Measurements from ENCODE around the gene PLEKHG1.

The PLEKHG1 gene

GRCh38 chr6:150589852-150590251 lies 9.8 kb upstream of the PLEKHG1 start:
- no peak for DNase-seq (ENCODE audit: low read depth)

- no peak for DNase-seq (ENCODE audit: low read depth)
Measured at GRCh38 chr6:150590446-150590845, 9.2 kb upstream of the PLEKHG1 start.

GRCh38 chr6:150592377-150592995 lies 7.2 kb upstream of the PLEKHG1 start:
- no peak for DNase-seq (ENCODE audit: low read depth)

- no peak for DNase-seq (ENCODE audit: low read depth)
Measured at GRCh38 chr6:150593119-150593518, 6.6 kb upstream of the PLEKHG1 start.

GRCh38 chr6:150596439-150596838 lies 3.2 kb upstream of the PLEKHG1 start:
- no peak for DNase-seq (ENCODE audit: low read depth)

GRCh38 chr6:150598401-150598800 lies 1.3 kb upstream of the PLEKHG1 start:
- DNase-seq (ENCODE audit: low read depth): no peak

GRCh38 chr6:150598858-150599198 lies 857 bp upstream of the PLEKHG1 start:
- DNase-seq (ENCODE audit: low read depth): no peak

GRCh38 chr6:150600010-150600300 lies 270 bp downstream of the PLEKHG1 start:
- no peak for DNase-seq (ENCODE audit: low read depth)

GRCh38 chr6:150600301-150601017 lies 774 bp downstream of the PLEKHG1 start:
- peak; percentile 40 for DNase-seq (ENCODE audit: low read depth)

- DNase-seq (ENCODE audit: low read depth): no peak
Measured at GRCh38 chr6:150601439-150601838, 1.8 kb downstream of the PLEKHG1 start.

- DNase-seq (ENCODE audit: low read depth): no peak
Measured at GRCh38 chr6:150603176-150603575, 3.5 kb downstream of the PLEKHG1 start.

- DNase-seq (ENCODE audit: low read depth): no peak
Measured at GRCh38 chr6:150604467-150604866, 4.8 kb downstream of the PLEKHG1 start.

GRCh38 chr6:150605333-150605732 lies 5.6 kb downstream of the PLEKHG1 start:
- no peak for DNase-seq (ENCODE audit: low read depth)

GRCh38 chr6:150606168-150606591 lies 6.5 kb downstream of the PLEKHG1 start:
- DNase-seq (ENCODE audit: low read depth): no peak

GRCh38 chr6:150606647-150607328 lies 7.1 kb downstream of the PLEKHG1 start:
- DNase-seq (ENCODE audit: low read depth): no peak

GRCh38 chr6:150607329-150607650 lies 7.6 kb downstream of the PLEKHG1 start:
- DNase-seq (ENCODE audit: low read depth): no peak

- DNase-seq (ENCODE audit: low read depth): no peak
Measured at GRCh38 chr6:150610584-150610983, 10.9 kb downstream of the PLEKHG1 start.

- no peak for DNase-seq (ENCODE audit: low read depth)
Measured at GRCh38 chr6:150613269-150613668, 13.6 kb downstream of the PLEKHG1 start.

GRCh38 chr6:150615967-150616366 lies 16.3 kb downstream of the PLEKHG1 start:
- DNase-seq (ENCODE audit: low read depth): no peak

GRCh38 chr6:150616586-150616985 lies 16.9 kb downstream of the PLEKHG1 start:
- DNase-seq (ENCODE audit: low read depth): no peak

- DNase-seq (ENCODE audit: low read depth): no peak
Measured at GRCh38 chr6:150617062-150617461, 17.4 kb downstream of the PLEKHG1 start.

- no peak for DNase-seq (ENCODE audit: low read depth)
Measured at GRCh38 chr6:150617496-150618460, 18.1 kb downstream of the PLEKHG1 start.

GRCh38 chr6:150619275-150619674 lies 19.6 kb downstream of the PLEKHG1 start:
- no peak for DNase-seq (ENCODE audit: low read depth)

Measured in CMK (cell line).